HG03354 (cell line): ENCODE measurements around the gene TGFB1.
"Not testable (repeated sequence)": the region's sequence is repeated elsewhere in the genome, so short reads cannot be mapped to it uniquely, and the experiment has no call there.

Experiments used
- ATAC-seq: cut with Tn5 transposase; IDR thresholded peaks from one replicate; pipeline ENCODE4 v1.9.1; 2021; ENCODE audit warnings: mild to moderate bottlenecking; ENCODE audit not compliant: unreplicated experiment, poor library complexity, severe bottlenecking

Gene TGFB1

DNA sequence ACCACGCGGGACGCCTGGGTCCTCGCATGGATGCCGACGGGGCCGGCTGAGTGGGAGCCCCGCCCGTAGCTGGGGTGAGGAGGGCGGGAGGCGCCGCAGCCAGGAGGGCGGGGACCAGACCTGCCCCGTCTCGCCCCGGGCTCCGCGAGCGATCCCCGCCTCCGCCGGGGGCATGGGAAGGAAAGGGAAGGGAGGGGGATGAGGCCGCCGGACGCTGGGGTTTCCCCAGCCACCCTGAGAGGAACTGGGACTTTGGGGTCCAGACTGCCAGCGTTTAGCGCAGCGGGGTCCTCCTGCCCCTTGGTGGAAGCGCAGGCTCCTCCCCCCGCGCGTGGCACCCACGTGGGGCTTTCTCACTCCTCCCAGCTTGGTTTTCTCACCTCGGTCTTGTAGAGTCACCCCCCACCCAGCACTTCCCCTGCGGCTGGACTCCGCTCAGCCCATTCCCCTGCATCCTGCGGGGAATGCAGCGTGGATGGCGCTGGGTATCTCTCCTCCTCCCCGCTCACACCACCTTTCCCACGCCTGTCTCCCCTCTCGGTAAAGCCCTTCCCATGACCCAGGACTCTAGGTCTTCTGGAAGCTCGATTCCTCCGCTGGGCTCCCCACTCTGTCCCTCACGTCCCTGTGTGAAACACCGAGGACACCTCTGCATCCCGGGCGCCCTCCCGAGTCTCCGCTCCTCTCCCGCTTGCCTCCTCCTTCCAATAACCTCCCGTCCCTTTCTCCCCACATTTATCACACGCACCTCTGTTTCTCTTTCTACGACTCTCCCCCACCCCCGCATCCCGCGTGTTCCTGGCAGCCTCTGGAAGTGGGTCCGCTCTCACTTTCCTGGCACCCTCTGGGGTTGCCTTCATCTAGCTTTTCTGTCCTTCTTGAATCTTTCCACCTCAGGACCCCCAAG is 2.1 kb downstream of the TGFB1 start:
- ATAC-seq: peak; percentile 37

DNA sequence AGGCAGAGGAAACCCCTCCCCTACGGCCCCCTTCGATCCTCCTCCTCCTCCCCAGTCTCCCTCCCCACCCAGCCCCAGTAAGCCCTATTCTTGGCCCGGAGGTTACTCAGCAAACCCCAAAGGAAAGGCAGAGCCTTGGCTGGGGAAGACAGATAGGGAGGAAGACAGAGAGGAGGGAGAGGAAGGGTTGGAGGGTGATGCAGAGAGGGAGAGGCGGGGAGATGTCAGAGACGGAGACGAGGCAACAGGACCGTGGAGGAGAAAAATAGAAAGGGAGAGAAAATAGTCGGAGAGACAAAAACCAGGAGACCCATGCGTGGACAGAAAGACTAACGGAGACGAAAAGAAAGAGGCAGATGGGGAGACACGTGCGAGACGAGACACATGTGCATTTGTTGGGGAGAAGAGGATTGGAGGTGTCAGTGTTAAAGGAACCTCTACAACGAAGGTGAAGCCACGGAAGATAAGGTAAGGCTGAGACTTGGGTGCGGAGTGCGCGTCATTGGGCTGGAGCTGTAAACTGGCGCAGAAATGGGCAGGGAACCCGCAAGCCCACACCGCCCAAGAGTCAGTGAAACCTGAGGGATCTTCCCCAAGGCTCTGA is 2.9 kb downstream of the TGFB1 start:
- peak; percentile 4 for ATAC-seq

DNA sequence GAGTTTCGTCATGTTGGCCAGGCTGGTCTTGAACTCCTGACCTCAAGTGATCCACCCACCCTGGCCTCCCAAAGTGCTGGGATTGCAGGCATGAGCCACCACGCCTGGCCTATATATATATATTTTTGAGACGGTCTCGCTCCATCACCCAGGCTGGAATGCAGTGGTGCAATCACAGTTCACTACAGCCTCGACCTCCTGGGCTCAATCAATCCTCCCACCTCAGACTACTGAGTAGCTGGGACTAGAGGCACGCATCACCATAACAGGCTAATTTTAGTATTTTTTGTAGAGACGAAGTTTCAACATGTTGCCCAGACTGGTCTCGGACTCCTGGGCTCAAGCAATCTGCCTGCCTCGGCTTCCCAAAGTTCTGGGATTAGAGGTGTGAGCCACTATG is 6.8 kb downstream of the TGFB1 start:
- not testable (repeated sequence) for ATAC-seq

DNA sequence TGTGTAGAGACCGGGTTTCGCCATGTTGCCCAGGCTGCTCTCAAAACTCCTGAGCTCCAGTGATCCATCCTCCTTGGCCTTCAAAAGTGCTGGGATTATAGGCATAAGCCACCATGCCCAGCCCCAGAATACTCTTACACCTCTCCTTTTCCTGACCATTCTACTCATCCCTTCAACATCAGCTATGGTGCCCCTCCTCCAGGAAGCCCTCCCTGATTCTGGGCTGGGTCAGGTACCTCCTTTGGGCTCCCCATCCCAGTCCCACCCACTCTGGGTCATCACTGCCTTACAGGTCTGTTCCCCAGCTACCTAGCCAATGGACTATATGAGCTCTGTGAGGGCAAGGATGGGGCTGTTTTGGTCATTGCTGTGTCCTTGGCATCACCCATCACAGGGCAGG is 9.6 kb downstream of the TGFB1 start:
- ATAC-seq: no peak

DNA sequence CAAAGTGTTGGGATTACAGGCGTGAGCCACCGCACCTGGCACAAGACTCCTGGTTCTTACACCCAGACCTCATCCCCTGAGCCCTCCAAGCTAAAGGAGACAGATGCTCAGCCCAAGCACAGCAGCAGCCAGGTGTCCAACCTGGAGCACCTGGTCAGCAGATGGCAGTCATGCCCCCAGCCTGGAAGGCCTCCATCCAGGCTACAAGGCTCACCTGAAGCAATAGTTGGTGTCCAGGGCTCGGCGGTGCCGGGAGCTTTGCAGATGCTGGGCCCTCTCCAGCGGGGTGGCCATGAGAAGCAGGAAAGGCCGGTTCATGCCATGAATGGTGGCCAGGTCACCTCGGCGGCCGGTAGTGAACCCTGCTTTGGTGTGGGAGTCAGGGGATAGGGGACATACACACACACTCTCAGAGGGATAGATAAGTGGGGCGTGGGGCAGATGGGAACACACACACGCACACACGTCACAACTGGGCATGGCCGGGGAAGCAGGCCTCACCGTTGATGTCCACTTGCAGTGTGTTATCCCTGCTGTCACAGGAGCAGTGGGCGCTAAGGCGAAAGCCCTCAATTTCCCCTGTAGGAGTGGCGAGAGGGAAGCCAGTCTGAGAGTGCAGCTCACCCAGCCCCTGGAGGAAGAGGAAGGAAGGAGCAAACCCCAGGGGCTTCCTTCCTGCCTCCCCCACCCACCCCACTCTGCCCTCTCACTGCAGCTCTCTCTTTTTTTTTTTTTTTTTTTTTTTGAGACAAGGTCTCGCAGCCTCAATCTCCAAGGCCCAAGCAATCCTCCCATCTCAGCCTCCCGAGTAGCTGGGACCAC is 11.8 kb downstream of the TGFB1 start:
- no peak for ATAC-seq

DNA sequence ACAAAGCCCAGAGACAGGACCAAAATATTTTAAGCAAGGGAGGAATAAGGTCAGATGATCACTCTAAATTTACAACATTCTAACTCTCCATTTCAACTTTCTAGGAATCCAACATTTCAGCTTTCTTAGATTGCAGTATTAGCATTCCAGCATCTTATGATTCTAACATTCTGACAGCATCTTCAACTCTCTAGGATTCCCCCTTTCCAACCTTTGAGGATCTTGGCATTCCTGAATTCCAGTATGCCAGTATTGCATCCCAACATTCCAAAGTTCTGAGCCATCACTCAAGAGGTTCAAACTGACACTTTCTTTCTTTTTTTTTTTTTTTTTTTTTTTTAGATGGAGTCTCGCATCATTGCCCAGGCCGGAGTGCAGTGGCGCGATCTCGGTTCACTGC is 13.8 kb downstream of the TGFB1 start:
- ATAC-seq: no peak

DNA sequence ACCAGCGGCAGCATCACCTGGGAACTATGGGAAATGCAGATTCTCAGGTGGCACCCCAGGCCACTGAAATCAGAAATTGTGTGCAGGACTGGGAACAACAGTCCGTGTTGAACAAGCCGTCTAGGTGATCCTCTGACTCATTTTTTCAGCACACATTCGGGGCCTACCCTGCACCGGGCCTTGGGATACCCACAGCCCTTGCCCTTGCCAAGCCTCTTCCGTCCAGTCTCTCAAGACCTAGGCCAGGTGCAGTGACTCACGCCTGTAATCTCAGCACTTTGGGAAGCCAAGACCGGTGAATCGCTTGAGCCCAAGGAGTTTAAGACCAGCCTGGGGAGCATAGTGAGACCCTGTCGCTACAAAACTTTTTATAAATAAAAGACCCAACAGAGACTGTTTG is 18.3 kb downstream of the TGFB1 start:
- no peak for ATAC-seq

DNA sequence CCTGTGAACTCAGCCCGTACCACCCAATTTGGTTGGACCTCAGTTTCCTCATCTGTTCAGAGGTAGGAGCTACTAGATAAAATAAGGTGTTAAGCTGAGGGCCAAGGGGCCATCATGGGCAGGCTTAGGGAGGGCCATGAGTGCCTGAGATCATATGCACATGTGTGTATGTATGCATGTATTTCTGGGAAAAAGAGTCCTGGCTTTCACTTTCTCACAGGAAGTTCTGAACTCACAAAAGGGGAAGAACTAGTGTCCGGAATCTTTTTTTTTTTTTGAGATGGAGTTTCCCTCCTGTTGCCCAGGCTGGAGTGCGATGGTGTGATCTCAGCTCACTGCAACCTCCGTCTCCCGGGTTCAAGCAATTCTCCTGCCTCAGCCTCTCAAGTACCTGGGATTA is 18.9 kb downstream of the TGFB1 start:
- no peak for ATAC-seq

DNA sequence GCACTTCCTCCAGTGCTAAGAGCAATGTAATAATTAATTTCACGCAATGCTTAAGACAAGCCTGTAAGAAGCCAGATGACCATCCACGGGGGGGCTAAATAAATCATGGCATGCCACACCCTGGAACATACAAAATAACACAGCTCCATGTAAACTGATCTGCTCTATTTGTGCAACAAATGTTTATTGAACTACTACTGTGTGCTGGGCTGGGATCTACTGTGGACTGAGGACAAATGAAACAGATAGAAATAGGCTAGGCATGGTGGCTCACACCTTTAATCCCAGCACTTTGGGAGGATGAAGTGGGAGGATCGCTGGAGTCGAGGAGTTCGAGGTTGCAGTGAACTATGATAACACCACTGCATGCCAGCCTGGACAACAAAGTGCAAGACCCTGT is 21.3 kb downstream of the TGFB1 start:
- ATAC-seq: no peak

DNA sequence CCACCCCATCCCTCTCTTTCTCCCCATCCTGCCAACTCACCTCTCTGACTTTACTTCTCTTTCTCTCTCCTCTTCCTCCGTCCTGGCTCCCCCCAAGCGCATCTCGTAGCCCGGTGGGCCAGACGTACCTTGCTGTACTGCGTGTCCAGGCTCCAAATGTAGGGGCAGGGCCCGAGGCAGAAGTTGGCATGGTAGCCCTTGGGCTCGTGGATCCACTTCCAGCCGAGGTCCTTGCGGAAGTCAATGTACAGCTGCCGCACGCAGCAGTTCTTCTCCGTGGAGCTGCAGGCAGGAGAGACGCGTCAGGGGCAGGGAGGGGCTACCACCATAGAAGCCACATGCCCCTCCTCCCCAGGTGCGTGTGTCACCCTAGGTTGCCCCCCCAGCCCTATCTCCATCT is 21.7 kb downstream of the TGFB1 start:
- no peak for ATAC-seq

DNA sequence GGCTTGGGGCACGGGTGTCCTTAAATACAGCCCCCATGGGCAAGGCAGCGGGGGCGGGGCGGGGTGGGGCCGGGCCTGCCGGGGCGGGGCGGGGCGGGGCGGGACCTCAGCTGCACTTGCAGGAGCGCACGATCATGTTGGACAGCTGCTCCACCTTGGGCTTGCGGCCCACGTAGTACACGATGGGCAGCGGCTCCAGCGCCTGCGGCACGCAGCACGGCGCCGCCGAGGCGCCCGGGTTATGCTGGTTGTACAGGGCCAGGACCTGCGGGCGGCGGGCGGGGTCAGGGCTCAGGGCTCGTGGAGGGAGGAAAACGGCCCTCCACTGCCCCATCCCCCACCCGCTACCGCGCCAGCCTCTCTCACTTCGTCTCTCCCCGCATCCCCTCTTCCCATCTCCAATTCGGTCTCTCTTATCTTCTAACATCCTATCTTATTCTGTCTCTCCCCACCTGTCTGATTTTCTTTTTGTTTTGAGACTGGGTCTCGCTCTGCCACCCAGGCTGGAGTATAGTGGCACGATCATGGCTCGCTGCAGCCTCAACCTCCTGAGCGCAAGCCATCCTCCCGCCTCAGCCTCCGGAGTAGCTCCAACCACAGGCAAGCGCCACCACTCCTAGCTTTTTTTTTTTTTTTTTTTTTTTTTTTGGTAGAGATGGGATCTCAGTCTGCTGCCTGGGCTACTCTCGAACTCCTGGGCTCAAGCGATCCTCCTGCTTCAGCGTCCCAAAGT is 22.6 kb downstream of the TGFB1 start:
- ATAC-seq: no peak

DNA sequence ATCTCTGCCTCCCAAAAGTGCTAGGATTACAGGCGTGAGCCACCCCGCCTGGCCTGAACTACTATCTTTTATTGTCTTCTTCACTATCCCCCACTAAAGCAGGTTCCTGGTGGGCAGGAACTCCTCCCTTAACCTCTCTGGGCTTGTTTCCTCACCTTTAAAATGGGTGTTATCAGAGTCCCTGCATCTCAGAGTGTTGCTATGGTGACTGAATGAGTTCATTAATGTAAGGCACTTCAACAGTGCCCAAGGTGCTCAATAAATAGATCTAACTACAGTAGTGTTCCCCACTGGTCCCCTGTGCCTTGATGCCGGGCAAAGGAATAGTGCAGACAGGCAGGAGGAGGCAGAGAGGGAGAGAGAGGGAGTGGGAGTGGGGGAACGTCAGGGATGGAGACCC is 23.2 kb downstream of the TGFB1 start:
- ATAC-seq: no peak

DNA sequence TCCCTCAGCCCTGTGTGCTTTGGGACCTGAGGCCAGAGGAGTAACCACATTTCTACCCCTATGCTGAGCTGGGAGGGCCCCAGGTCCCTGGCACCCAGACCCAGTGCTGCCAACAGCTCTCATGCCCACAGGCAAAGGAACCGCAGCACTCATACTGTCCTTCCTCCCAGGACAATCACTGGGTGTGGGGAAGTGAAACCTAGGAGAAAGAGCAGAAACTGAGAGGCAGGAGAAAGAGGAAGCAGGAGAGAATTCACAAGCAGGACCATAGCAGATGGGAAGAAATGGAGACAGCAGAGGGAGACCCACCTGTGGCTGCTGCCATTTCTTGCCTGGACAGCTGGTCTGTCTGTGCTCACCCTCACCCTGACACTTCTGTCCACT is 24.9 kb downstream of the TGFB1 start:
- ATAC-seq: no peak

DNA sequence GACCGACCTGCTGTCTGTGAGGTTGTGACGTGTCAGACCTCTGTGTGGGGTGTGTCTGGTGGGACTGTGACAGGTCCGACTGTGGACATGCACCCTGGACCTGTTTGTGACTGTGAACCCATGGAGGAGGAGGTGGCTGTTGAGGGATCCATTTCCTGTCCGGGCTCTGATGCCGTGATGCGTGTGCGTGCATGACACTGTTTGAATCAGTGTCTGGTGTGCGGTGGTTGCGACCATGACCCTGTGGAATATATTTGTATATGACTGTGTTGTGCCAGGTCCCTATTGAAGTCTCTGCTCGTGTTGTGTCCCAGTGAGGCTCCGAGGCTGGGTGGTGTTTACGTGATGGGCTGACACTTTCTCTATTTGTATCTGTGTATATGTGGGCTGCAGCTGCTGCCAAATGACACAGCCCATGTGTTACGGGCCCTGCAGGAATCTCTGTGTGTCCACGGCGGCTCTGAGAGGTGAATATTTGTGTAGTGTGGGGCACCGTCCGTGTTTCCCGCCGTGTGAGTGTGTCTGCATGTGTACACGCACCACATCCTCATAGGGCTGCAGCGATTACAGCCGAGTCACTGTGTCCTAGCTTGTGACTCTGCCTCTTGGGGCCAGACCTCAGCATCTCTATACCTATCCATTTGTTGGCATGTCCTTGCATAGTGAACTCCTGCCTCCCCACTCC is 25.4 kb downstream of the TGFB1 start:
- peak; percentile 6 for ATAC-seq

DNA sequence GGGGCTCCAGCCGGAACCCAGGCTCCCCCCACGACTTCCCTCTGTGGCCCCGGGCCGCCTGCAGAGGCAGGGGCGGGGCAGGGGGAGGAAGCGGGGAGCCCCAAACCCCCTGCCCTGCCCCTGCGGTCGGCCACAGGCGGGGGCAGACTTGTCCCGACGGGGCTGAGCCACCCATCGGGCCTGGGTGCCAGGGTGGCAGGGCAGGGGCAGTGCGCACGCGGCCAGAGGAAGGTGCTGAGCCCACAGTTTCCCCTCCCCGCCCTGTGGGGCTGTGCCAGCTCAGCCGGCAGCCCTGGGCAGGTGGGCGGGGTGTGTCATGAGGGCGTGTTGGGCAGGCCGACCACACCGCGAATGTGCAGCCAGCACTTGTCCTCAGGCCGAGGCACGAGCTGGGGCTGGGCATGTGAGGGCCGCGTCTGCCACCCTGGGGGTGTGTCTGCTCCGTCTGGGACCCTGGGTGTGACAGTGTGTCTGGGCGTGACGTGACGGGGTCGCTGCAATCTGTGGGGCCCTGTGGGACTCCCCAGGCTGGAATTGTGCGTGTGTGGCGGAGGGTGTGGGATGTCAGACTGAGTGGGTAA is 26.1 kb downstream of the TGFB1 start:
- peak; percentile 50 for ATAC-seq

DNA sequence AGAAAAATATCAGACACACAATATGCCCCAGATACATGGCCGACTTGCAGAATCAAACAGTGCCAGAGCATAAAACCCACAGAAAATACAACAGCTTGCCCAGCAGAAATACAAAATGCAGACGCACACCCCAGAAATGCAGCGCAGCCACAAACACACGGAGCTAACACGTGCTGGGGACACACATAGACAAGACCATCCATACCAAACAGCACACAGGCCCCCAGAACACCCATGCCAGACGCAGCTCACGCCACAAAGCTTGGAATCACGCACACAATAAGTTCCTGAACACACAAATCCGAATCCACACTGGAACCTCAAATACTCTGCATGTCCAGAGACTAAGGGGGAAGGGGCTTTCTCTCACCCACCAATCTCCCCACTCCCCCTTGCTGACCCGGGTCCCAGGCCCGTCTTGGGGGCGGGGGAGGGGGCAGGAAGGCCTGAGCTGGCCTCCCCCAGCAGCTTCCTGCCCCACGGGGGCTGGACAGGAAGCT is 26.6 kb downstream of the TGFB1 start:
- ATAC-seq: no peak

DNA sequence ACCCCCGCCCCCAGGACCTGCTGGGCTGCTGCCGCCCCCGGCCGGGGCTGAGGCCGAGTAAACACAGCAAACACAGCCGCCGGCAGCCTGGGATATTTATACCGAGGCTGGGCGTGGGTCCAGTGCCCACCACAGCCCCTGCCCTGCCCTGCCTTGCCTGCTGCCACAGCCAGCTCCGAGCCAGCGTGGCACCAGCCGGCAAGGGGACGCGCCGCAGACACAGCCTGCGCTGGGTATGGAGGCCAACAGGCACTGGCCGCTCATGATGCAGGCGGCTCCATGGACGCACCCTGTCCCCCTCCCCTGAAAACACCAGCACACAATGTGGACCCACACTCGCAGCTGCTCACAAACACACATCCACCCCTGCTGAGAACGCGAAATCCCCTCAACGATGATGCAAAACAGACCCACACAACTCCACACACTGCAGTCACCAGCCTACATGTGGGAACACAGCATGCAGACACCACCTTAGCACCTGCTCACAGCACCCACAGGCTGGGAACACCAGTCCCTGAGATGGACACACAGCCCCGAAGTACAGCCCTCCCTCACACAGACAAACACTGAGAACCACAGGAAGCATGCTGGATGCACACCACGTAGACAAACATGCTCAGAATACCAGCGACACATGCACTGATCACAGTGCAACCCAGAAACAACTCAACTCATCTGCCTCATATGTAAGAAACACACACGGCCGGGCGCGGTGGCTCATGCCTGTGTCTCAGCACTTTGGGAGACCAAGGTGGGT is 27.6 kb downstream of the TGFB1 start:
- no peak for ATAC-seq

DNA sequence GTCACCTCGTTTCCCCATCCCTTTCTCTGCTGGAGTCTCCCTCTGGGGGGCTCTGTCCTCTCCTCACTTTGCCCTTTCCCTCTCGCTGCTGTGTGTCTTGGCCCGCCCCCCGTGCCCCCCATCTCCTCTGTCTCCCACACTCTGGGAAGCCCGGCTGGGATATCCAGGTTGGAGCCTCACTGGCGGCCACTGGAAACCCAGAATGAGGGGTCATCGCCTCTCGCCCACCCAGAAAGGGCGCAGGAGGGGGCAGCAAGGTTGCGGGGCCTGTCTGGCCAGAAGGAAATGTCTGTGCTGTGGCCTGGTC is 28.1 kb downstream of the TGFB1 start:
- no peak for ATAC-seq
